OCI-LY3 (cell line): ENCODE data around the gene TMEM50B.
"Not testable (repeated sequence)": the region's sequence is repeated elsewhere in the genome, so short reads cannot be mapped to it uniquely, and the experiment has no call there.

ENCODE experiments used
- H2AFZ ChIP-seq: fragments of 200-600, 300-600 bp; shearing (Covaris generic); 2 replicates; pipeline ENCODE4 v1.6.0; 2014; ENCODE audit warnings: antibody characterized with exemption, low read depth, low read length
- H3K27ac ChIP-seq: fragments of 200-600, 300-600 bp; sonication (generic); 2 replicates; pipeline ENCODE4 v1.5.1; 2014; ENCODE audit warnings: mild to moderate bottlenecking, low read length, moderate library complexity, mixed read lengths
- H3K27me3 ChIP-seq: fragments of 200-600, 300-600 bp; sonication (generic); 2 replicates; pipeline ENCODE4 v1.6.1; 2014; ENCODE audit warnings: low read depth, low read length, mixed read lengths
- H3K36me3 ChIP-seq: fragments of 200-600, 300-600 bp; sonication (generic); replicated peaks from 2 replicates; pipeline ENCODE3; 2014; ENCODE audit warnings: low read depth, low read length, mixed read lengths
- H3K4me1 ChIP-seq: fragments of 300-600, 200-600 bp; sonication (generic); 2 replicates; pipeline ENCODE4 v1.6.1; 2014; ENCODE audit warnings: low read length, mixed read lengths
- H3K4me2 ChIP-seq: fragments of 200-600, 300-600 bp; sonication (generic); 2 replicates; pipeline ENCODE4 v1.6.1; 2014; ENCODE audit warnings: low read length, mixed read lengths
- H3K4me3 ChIP-seq: fragments of 300-600, 200-600 bp; sonication (generic); 2 replicates; pipeline ENCODE4 v1.5.1; 2014; ENCODE audit warnings: antibody characterized with exemption, mild to moderate bottlenecking, low read length, moderate library complexity
- H3K79me2 ChIP-seq: fragments of 300-600, 200-600 bp; shearing (Covaris generic); 2 replicates; pipeline ENCODE4 v1.6.1; 2014; ENCODE audit warnings: mild to moderate bottlenecking, low read length, mixed read lengths
- H3K9ac ChIP-seq: fragments of 300-600, 200-600 bp; shearing (Covaris generic); 2 replicates; pipeline ENCODE4 v1.6.0; 2014; ENCODE audit warnings: mild to moderate bottlenecking, low read length, moderate library complexity
- H3K9me3 ChIP-seq: fragments of 200-600, 300-600 bp; shearing (Covaris generic); 2 replicates; pipeline ENCODE4 v1.6.1; 2014; ENCODE audit warnings: low read length, mixed read lengths; ENCODE audit not compliant: insufficient read depth
- H4K20me1 ChIP-seq: fragments of 200-600, 300-600 bp; sonication (generic); 2 replicates; pipeline ENCODE4 v1.6.1; 2016; ENCODE audit warnings: low read length, mixed read lengths; ENCODE audit not compliant: insufficient read depth
- EZH2phosphoT487 ChIP-seq: fragments of 200-600 bp; shearing (Covaris generic); IDR thresholded peaks from 2 replicates; pipeline ENCODE4 v1.6.1; 2018; ENCODE audit warnings: antibody characterized with exemption, mixed run types, low read depth
- TF ChIP-seq, protein P1 (sequence below): fragments of 200-600, 300-600 bp; sonication (generic); IDR thresholded peaks from 2 replicates; pipeline ENCODE4 v1.5.1; 2014; ENCODE audit warnings: antibody characterized with exemption, low read length, low read depth

Gene TMEM50B

DNA sequence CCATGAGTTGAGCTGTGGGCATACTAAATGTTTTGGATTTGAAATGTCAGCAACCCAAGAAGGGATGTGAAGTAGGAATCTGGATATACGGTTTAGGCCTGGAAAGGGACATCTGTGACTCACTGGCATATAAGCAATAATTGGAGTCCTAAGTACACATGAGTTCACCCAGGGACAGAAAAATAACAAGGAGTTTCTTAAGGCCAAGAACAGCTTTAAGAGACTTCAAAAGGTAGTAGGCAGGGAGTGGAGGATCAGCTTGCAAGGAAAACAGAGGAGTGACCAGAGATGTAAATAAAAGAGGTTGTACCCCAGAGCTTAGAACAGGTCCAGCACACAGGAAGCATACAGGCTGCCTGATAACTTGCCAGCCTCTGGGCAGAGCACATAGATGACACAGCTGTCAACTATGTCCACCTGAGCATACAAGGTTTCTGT, 28.1 kb downstream of the TMEM50B start:
- H3K27ac ChIP-seq, result no peak overlapping the region
- no peaks in the 10 kb centered on the region for H3K36me3 ChIP-seq
- no peak overlapping the region for H2AFZ ChIP-seq
- H3K79me2 ChIP-seq, result no peaks in the 10 kb centered on the region
- no peaks in the 10 kb centered on the region for H4K20me1 ChIP-seq
- H3K4me3 ChIP-seq, result no peak overlapping the region
- no peaks in the 10 kb centered on the region for H3K9me3 ChIP-seq
- no peak for TF ChIP-seq EZH2phosphoT487
- TF ChIP-seq, protein P1, sequence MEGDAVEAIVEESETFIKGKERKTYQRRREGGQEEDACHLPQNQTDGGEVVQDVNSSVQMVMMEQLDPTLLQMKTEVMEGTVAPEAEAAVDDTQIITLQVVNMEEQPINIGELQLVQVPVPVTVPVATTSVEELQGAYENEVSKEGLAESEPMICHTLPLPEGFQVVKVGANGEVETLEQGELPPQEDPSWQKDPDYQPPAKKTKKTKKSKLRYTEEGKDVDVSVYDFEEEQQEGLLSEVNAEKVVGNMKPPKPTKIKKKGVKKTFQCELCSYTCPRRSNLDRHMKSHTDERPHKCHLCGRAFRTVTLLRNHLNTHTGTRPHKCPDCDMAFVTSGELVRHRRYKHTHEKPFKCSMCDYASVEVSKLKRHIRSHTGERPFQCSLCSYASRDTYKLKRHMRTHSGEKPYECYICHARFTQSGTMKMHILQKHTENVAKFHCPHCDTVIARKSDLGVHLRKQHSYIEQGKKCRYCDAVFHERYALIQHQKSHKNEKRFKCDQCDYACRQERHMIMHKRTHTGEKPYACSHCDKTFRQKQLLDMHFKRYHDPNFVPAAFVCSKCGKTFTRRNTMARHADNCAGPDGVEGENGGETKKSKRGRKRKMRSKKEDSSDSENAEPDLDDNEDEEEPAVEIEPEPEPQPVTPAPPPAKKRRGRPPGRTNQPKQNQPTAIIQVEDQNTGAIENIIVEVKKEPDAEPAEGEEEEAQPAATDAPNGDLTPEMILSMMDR, result no peak
- H3K4me1 ChIP-seq, result peaks cover 9% of the 10 kb centered on the region
- H3K9ac ChIP-seq, result no peak overlapping the region
- no peak overlapping the region for H3K4me2 ChIP-seq
- H3K27me3 ChIP-seq, result no peaks in the 10 kb centered on the region

DNA sequence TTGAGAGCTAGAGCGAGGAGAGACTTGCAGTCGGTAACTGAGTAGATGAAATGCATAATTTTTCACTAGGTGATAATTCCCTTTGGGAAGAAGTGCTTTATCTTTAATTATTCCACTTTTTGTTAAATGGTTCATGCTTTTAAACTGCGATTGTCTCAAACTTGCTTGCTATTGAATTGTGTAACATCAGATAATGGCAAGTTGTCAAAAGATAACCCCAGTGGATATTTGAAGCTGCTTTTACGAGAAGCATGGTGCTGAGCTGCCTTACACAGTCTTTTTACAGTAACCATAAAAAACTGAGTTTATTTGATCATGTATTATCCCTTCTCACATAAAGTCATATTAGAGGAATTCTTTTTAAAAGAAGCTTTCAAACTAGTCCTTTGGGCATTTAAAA, 30.2 kb downstream of the TMEM50B start:
- Histone ChIP-seq H3K4me2 (no peak overlapping the region), H3K27me3 (no peaks in the 10 kb centered on the region), H3K9ac (no peak overlapping the region), H3K4me1 (no peaks in the 10 kb centered on the region; the same call in 1 of the 2 replicates), H3K4me3 (no peak overlapping the region), H3K27ac (no peak overlapping the region), H2AFZ (no peak overlapping the region), H3K36me3 (no peaks in the 10 kb centered on the region), H3K79me2 (no peaks in the 10 kb centered on the region), H3K9me3 (no peaks in the 10 kb centered on the region), H4K20me1 (no peaks in the 10 kb centered on the region)
- TF ChIP-seq EZH2phosphoT487, result no peak
- TF ChIP-seq, protein P1, result no peak

DNA sequence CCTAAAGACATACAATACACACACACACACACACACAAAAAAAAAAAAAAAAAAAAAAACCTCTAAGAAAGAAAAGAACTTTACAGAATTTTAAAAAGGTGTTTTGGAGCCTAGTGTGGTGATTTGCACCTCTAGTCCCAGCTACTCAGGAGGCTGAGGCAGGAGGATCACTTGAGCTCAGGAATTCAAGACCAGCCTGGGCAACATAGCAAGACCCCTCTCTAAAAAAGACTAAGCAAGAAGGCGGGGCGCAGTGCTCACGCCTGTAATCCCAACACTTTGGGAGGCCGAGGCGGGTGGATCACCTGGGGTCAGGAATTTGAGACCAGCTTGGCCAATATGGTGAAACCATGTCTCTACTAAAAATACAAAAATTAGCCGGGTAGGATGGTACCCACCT, 33.2 kb downstream of the TMEM50B start:
- H3K4me3 ChIP-seq, H3K4me1 ChIP-seq, H3K27me3 ChIP-seq, H2AFZ ChIP-seq, H3K9ac ChIP-seq, H3K79me2 ChIP-seq, H3K36me3 ChIP-seq, H4K20me1 ChIP-seq, H3K27ac ChIP-seq, H3K9me3 ChIP-seq, H3K4me2 ChIP-seq: not testable (repeated sequence)

DNA sequence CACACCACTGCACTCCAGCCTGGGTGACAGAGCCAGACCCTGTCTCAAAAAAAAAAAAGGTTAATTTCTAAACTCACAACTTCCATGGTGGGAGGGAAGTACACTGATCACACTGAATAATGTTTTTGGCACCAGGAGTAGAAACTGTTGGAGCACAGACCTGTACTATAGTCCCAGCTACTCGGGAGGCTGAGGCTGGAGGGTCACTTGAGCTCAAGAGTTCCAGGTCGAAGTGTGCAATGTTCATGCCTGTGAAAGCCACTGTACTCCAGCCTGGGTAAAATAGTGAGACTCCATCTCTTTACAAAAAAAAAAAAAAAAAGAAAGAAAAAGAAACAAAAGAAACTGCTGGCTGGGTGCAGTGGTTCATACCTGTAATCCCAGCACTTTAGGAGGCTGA, 35.3 kb downstream of the TMEM50B start:
- TF ChIP-seq, protein P1, result no peak
- no peak for TF ChIP-seq EZH2phosphoT487
- no peaks in the 10 kb centered on the region for H4K20me1 ChIP-seq
- no peak overlapping the region for H3K4me2 ChIP-seq
- no peak overlapping the region for H3K9ac ChIP-seq
- H3K36me3 ChIP-seq, result no peaks in the 10 kb centered on the region
- H3K4me1 ChIP-seq, result peaks cover 14% of the 10 kb centered on the region
- H3K27ac ChIP-seq, result no peak overlapping the region
- no peaks in the 10 kb centered on the region for H3K9me3 ChIP-seq
- H3K79me2 ChIP-seq, result no peaks in the 10 kb centered on the region
- no peak overlapping the region for H3K4me3 ChIP-seq
- no peak overlapping the region for H2AFZ ChIP-seq
- no peaks in the 10 kb centered on the region for H3K27me3 ChIP-seq

DNA sequence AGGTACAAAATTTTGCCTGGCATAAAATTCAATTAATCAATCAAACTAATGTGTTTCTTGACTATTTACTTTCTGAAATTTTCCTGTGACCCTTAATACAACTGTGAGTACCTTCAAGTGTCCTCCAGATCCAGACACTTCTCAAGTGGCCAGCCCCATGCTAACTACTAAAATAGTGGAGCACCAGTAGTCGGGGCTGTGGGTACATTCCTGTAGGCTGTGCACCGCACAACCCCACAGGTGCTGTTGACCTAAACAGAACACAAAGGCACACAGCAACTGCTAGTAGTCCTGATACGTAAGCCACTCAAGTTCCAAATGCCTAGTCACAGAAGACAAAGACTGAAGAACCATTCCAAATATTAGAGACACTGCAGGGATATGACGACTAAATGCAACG, 36.6 kb downstream of the TMEM50B start:
- Histone ChIP-seq H3K4me2 (no peak overlapping the region), H4K20me1 (no peaks in the 10 kb centered on the region), H3K9me3 (no peaks in the 10 kb centered on the region), H3K79me2 (no peaks in the 10 kb centered on the region), H3K36me3 (no peaks in the 10 kb centered on the region), H3K4me3 (no peak overlapping the region), H3K9ac (no peak overlapping the region), H2AFZ (no peak overlapping the region), H3K27me3 (no peaks in the 10 kb centered on the region), H3K4me1 (peaks cover 14% of the 10 kb centered on the region), H3K27ac (no peak overlapping the region)
- no peak for TF ChIP-seq EZH2phosphoT487
- TF ChIP-seq, protein P1, result no peak
